Body of pancreas (tissue), 4 donors: ENCODE results near the gene MRTFB. TPM values are rescaled to one million over a fixed set of nuclear protein-coding genes. Genes with fewer than 3 reads are reported as not detected.

Experiments used
- ATAC-seq: fragments of 150-250 bp; one replicate; pipeline ENCODE4 v1.9.1; 2016
- DNase-seq, 4 donors: peaks; one replicate each; pipeline ENCODE4 v3.0.0-alpha.2; 2019
- H3K27ac ChIP-seq, 4 donors: fragments of 200-600 bp; sonication (generic); 1 replicate in 3 of 4; 2 replicates in 1 of 4; pipeline versions ENCODE4 v1.5.1 to v1.6.1; 2016 to 2019; ENCODE audit warnings: mild to moderate bottlenecking in 1 of 4, mixed read lengths in 1 of 4, moderate library complexity in 1 of 4
- H3K27me3 ChIP-seq, 2 donors: fragments of 200-600 bp; sonication (generic); one replicate each; pipeline ENCODE4 v1.6.0; 2016; ENCODE audit warnings: mild to moderate bottlenecking in 1 of 2
- H3K36me3 ChIP-seq, 2 donors: fragments of 200-600 bp; sonication (generic); replicated peaks in 1 of 2; 2 replicates each; pipeline ENCODE4 v1.5.1; 2016; ENCODE audit warnings: low read depth in 2 of 2; ENCODE audit not compliant: insufficient read depth in 1 of 2
- H3K4me1 ChIP-seq: fragments of 200-600 bp; sonication (generic); one replicate; pipeline ENCODE4 v1.6.0; 2016
- H3K4me3 ChIP-seq, 2 donors: fragments of 200-600 bp; sonication (generic); 1 replicate in 1 of 2; 2 replicates in 1 of 2; pipeline ENCODE4 v1.5.1; 2016 to 2019
- H3K9me3 ChIP-seq, 3 donors: fragments of 200-600 bp; sonication (generic); 1 replicate in 2 of 3; 2 replicates in 1 of 3; pipeline ENCODE4 v1.5.1; 2016
- CTCF ChIP-seq, 7 experiments: fragments of 450-650 bp in 4 of 7; fragments of 200-600 bp in 3 of 7; sonication (generic) in 3 of 7; IDR thresholded peaks; one replicate each; pipeline ENCODE4 v1.5.1; 2016 to 2019; ENCODE audit warnings: antibody characterized with exemption in 7 of 7
- POLR2A ChIP-seq, 3 donors: fragments of 450-650 bp; IDR thresholded peaks; one replicate each; pipeline ENCODE4 v1.6.1; 2016; ENCODE audit warnings: antibody characterized with exemption in 3 of 3, mild to moderate bottlenecking in 2 of 3
- WGBS, 2 donors: methylation state at CpG; one replicate each; pipeline ENCODE4 v1.1.5; 2017; 5-methylcytosine and 5-hydroxymethylcytosine counted together
- intact Hi-C: fragments of 100-400 bp; cut with DNase I; formaldehyde crosslinking; loops from one replicate; pipeline ENCODE4 v1.15.1; 2023
- total RNA-seq, 2 donors: library from RNA; depleted of rRNA; stranded (reverse); fragments of >200 nt; gene quantifications; one replicate each; pipeline ENCODE4 v1.1.0, GENCODE V29; 2016

MRTFB gene
- total RNA-seq, 2 donors from 2014 or later = 39.2 to 46.8 TPM

DNA sequence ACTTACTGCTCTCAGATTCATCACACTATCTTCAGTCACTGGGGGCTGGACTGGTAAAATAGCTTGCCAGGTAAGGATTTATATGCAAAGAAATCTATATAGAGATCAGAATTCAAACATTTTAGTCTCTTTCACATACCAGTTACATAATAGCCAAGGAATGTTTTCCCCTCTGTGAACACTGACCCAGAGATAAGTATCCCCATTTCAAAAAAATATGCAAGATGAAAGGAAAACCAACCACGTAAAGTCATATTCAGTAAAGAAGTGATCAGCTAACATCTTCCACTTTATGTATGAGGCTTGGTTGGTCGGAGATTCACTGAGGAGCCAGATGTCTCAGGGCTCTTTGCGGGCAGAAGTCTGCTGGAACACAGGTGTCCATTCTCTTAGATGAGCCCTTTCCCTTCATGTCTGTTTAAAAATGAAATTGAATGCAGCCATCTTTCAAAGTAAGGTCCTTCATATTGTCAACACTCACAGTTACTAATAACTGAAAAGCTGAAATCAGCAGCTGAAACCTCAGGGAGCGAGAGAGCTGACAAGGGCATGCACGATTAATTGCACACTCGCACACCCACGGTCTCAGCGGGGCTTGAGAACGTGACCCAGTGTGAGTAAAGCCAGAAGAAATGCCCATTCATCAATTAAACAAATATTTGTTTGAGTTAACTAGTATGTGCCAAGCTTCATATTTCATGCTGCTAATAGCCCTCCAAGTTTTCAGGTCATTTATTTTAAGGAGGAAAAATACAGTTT is 161.2 kb downstream of the MRTFB start:
- DNase-seq = peak; percentile 34 to 61 (median 50)
- TF ChIP-seq POLR2A (IDR thresholded peaks at IDR 0.05) = no peak
- TF ChIP-seq CTCF (IDR thresholded peaks at IDR 0.05) = no peak
- Histone ChIP-seq H3K36me3 (peaks cover 0 to 2% of the 10 kb centered on the region in 2 donors), H3K27me3 (no peaks in the 10 kb centered on the region), H3K4me1 (peaks cover 20% of the 10 kb centered on the region), H3K4me3 (no peak overlapping the region), H3K9me3 (no peaks in the 10 kb centered on the region), H3K27ac (peak overlapping the region; percentile 4 to 61 (median 54))
- WGBS, 2 donors = 17 to 24% methylated on average over 9 of the region's 9 CpGs
- ATAC-seq = peak; percentile 88
- intact Hi-C loops = no loop called here

DNA sequence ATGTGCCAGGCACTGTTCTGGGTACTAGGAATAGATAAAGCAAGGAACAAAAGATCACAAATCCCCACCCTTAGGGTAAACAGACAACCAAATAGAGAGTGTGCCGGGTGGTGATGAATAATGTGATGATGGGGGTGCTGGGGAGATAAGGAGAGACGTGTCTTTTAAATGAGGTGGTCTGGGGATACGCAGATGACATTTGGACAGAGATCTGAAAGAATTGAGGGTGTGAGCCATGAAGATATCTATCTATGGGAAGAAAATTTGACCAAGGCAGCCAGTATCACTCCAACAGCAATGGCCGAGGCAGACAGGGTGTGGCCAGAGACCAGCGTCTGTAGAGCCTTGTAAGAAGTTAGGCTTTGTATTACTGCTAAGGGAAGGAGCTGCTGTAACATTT is 165.3 kb downstream of the MRTFB start:
- Histone ChIP-seq H3K9me3 (no peaks in the 10 kb centered on the region), H3K4me1 (peaks cover 24% of the 10 kb centered on the region), H3K36me3 (peaks cover 0 to 4% of the 10 kb centered on the region in 2 donors), H3K4me3 (no peak overlapping the region), H3K27ac (no peak overlapping the region), H3K27me3 (no peaks in the 10 kb centered on the region)
- ATAC-seq = no peak
- no peak for DNase-seq
- WGBS, 2 donors = 94 to 95% methylated on average over 5 of the region's 5 CpGs
- TF ChIP-seq CTCF (IDR thresholded peaks at IDR 0.05) (no peak), POLR2A (IDR thresholded peaks at IDR 0.05) (no peak)
- intact Hi-C loops = no loop called here

- no peaks in the 10 kb centered on the region for H3K9me3 ChIP-seq
- ATAC-seq = no peak
- no peak overlapping the region for H3K4me3 ChIP-seq
- peaks cover 0 to 4% of the 10 kb centered on the region in 2 donors for H3K36me3 ChIP-seq
- 52 to 64% methylated on average over 5 of the region's 5 CpGs for WGBS, 2 donors
- H3K4me1 ChIP-seq = peaks cover 5% of the 10 kb centered on the region
- TF ChIP-seq CTCF (IDR thresholded peaks at IDR 0.05) (no peak), POLR2A (IDR thresholded peaks at IDR 0.05) (no peak)
- no peak for DNase-seq
- H3K27ac ChIP-seq = no peak overlapping the region
- H3K27me3 ChIP-seq = no peaks in the 10 kb centered on the region
- intact Hi-C loops = no loop called here
Observed at GRCh38 chr16:14238756-14239155, 167.6 kb downstream of the MRTFB start.

DNA sequence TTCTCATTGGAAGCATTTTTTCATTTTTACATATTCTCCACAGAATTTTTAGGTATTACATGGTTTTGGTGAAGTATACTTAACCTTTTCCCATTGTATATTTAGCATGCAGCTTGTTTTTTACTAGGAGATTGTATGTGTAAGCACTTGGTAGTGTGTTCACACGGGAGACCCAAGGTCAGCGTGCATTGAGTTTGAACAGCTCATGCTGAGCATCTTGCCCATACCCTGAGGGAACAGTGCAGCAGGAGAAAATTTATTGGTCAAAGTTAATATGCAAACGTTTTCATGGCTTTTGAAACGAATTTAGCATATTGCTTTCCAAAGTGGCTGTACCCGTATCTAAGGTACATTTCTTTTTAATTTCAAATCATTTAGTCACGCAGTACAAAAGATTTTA is 168.7 kb downstream of the MRTFB start:
- DNase-seq = no peak
- Histone ChIP-seq H3K9me3 (no peaks in the 10 kb centered on the region), H3K36me3 (peaks cover 0 to 4% of the 10 kb centered on the region in 2 donors), H3K4me1 (peaks cover 5% of the 10 kb centered on the region), H3K27me3 (no peaks in the 10 kb centered on the region), H3K27ac (peak overlapping the region in 2 of 4 donors; percentile 10 to 42), H3K4me3 (no peak overlapping the region)
- TF ChIP-seq CTCF (IDR thresholded peaks at IDR 0.05) (no peak), POLR2A (IDR thresholded peaks at IDR 0.05) (no peak)
- WGBS, 2 donors = 50 to 73% methylated on average over 6 of the region's 6 CpGs
- intact Hi-C loops = no loop called here
- ATAC-seq = no peak
